GM19099 (cell line): ENCODE results near the gene RGS7BP.

Experiments
- POLR2A ChIP-seq: IDR thresholded peaks from 3 replicates; pipeline ENCODE4 v1.6.1; 2011; ENCODE audit warnings: low read depth; ENCODE audit not compliant: insufficient read length; ENCODE audit errors: extremely low read depth

The RGS7BP gene

DNA sequence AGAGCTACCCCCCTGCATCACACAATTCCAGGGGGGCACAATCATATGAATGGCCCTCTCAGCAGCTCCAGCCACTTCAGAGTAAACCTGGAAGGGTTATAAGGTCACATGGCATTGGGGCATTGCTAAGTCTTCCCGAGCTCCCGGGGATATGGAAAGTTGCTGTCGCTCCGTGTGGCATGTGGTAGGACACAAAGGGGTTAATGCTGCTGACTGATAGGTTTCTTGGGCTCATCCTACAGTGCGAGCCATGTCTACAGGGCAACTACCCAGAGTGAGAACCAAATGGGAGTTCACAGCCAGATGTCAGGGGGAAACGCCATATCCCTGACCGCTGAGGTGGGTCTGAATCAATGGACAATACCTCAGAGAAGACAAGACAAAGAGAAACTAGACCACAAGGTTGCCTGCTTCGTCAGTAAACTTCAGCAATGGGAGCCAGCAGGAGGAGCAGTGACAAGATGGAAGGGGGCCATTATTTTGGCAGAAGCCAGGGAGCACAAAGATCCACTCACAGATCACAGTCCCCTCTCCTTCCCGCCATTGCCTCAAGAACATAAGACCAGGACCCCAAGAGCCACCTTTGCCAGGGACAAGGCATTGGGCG lies 132.1 kb downstream of the RGS7BP start:
- no peak for TF ChIP-seq POLR2A

DNA sequence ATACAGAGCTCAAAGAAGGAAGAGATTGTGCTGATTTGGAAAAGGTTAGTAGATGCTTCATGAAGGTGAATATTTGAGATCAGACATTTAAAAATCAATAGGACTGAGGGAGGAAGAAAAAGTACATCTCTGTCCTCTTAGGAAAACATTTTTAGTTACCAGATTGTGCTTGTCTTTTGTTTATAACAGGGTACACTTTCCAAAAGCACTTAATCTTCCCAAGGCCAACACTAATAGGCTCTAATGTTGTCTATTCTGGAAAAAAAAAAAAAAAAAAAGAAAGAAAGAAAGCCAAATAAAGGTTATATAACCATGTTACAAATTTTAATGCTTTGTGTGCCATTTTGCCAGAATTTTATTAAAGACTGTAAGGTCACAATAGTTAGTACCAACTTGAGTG lies 139.0 kb downstream of the RGS7BP start:
- TF ChIP-seq POLR2A = no peak

DNA sequence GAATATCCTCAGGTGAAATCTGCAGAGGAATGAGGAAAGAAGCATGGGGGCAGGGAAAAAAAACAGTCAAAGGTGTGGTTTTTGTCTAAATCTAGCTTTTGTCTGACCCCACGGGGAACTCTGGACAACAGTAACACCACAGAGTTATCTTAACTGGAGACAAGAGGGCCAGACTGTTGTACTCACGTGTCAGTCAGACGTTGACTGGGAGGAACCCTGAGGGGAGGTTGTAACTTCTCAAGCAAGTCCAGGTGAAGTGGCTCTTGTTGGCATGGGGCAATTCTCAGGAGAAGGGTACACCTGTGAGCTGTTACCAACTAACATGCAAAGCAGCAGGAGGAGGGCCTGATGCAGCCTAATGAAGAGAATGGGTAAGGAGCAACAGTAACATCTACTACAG lies 140.4 kb downstream of the RGS7BP start:
- no peak for TF ChIP-seq POLR2A

DNA sequence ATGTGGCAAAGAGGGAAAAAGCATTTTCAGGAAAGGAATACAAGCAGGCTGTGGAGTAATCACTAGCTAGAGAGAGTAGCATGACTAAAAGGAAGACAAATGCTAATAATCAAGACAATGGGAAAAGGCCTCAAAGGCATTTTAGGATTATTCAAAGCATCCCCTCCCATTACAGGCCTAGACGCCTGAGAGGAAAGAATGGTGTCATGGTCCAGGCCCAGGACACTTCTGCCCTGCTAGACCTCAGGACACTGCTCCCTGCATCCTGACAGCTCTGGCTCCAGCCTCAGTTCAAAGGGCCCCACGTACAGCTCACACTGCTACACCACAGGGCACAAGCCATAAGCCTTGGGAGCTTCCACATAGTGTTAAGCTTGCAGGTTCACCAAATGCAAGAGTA lies 143.7 kb downstream of the RGS7BP start:
- TF ChIP-seq POLR2A = no peak

DNA sequence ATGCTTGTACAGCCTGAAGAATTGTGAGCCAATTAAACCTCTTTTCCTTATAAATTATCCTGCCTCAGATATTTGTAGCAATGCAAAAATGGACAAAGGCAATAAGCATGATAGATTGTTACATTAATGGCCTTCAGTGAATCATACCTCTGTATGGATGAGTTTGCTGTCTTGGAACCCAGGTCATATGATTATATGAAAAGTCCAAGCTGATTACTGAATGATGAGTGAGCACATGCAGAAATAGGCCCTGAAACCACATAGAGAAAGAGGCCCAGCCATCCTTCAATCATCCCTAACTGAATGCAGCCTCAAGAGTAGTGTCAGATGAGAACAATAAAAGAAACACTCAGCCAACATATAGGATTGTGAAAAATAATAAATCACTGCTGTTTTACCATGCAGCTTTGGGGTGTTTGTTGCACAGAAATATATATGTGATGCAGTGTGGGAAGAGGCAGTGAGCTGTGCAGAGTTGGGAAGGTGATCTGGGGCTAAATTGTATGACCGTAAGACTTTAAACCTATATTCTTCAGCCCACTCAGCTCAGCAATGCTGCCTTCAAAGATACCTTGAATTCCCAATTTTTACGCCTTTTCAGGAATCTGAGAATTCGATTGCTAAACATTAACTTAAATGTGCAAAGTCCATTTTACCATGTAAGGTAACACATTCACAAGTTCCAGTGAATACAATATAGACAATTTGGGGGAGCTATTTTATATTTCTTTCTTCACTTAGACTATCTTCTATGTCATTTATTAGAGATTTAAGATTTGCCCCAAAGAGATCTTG lies 148.1 kb downstream of the RGS7BP start:
- TF ChIP-seq POLR2A = no peak

DNA sequence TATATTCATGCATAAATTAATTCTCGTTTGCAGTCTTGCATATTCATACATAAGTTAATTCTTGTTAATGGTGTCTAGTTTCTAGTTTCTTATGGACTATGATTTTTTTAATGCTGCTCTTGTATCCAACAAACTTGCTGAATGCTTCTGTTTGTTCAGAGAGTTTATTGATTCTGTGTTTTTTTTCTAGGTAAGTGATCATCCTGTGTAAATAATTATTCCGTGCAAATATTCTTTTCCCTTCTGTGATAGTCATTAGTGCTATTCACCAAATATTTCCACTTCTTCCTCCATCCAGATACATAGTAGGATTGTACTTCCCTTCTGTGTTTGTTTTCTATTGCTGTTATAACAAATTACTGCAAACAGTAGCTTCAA lies 148.7 kb downstream of the RGS7BP start:
- no peak for TF ChIP-seq POLR2A

DNA sequence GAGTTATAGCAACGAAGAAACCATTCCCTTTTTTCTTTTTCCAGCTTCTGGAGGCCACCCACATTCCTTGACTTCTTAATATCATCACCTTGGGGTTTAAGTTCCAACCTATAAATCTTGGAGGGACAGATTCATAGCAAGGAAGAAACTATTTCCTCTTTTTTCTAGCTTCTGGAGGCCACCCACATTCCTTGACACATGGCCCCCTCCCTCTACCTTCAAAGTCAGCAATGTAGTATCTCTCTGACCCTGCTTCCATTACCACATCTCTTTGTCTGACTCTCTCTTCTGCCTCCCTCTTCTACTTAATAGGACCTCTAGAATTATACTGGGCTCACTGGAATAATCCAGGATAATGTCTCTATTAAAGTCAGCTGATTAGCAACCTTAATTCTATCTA lies 149.8 kb downstream of the RGS7BP start:
- no peak for TF ChIP-seq POLR2A

DNA sequence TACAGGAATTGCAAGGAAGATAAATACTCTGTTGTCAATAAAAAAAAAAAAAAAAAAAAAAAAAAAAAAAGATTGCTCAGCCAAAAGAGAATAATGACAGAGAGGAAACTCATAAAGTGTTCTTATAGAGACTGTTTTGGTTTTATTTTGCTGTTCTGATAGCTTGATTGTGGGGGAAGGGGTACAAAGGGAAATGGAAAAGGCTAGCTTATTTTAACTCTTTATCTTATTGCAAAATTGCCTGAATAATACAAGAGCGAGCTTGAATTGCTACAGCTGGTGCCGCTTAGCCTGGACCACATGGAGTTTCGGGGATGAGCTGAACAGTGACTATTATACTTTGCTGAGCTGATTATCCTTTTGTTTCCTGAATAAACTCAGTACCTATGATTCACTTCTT lies 153.5 kb downstream of the RGS7BP start:
- no peak for TF ChIP-seq POLR2A
